HEK293 (cell line): ENCODE measurements around the gene OR2V2.
A peak's percentile ranks its signal among the peaks of the same experiment; 100 is the strongest.

ENCODE experiments used
- CTCF ChIA-PET: fragments of 350-600 bp; formaldehyde crosslinking; extraction: SDS; loops from one replicate; lab custom pipeline; 2021; ENCODE audit warnings: antibody characterized with exemption; lab: Yijun Ruan, JAX
- POLR2A ChIA-PET: fragments of 300-600 bp; formaldehyde crosslinking; extraction: SDS; loops from one replicate; lab custom pipeline; 2020; ENCODE audit warnings: antibody characterized with exemption, inconsistent platforms; lab: Yijun Ruan, JAX
- H3K27ac ChIP-seq: fragments of 200-500 bp; sonication (Bioruptor generic); 2 replicates; pipeline ENCODE4 v1.5.1; 2014; ENCODE audit warnings: low read depth, low read length, control low read depth, inconsistent platforms; ENCODE audit errors: extremely low read depth
- H3K36me3 ChIP-seq, 2 experiments: fragments of 200-500 bp in 1 of 2; sonication (Bioruptor generic) in 1 of 2; 1 replicate in 1 of 2; 2 replicates in 1 of 2; pipeline ENCODE4 v1.5.1; 2014 to 2017; ENCODE audit warnings: inconsistent platforms in 2 of 2, low read length in 2 of 2; ENCODE audit not compliant: control insufficient read depth in 2 of 2, insufficient read depth in 1 of 2
- H3K4me1 ChIP-seq: fragments of 200-500 bp; sonication (Bioruptor generic); 2 replicates; pipeline ENCODE4 v1.5.1; 2014; ENCODE audit warnings: mild to moderate bottlenecking, low read length, inconsistent platforms; ENCODE audit not compliant: control insufficient read depth, insufficient read depth
- H3K4me3 ChIP-seq: 2 replicates; pipeline ENCODE4 v1.5.1; 2011; ENCODE audit warnings: low read depth, mild to moderate bottlenecking, control low read depth, low read length, moderate library complexity
- H3K9me3 ChIP-seq: fragments of 200-500 bp; sonication (Bioruptor generic); 2 replicates; pipeline ENCODE4 v1.5.1; 2014; ENCODE audit warnings: low read depth, low read length, inconsistent platforms; ENCODE audit not compliant: control insufficient read depth, insufficient read depth
- EGR2 ChIP-seq: fragments of 450-650 bp; formaldehyde crosslinking; IDR thresholded peaks from 2 replicates; pipeline ENCODE4 v1.5.1; 2016; ENCODE audit warnings: low read depth, missing biosample characterization, missing genetic modification characterization
- KLF9 ChIP-seq: fragments of 450-650 bp; formaldehyde crosslinking; IDR thresholded peaks from 2 replicates; pipeline ENCODE4 v1.5.1; 2016; ENCODE audit warnings: missing biosample characterization, missing genetic modification characterization, low read depth
- MYNN ChIP-seq: fragments of 450-650 bp; formaldehyde crosslinking; IDR thresholded peaks from 2 replicates; pipeline ENCODE4 v1.5.1; 2016; ENCODE audit warnings: missing biosample characterization, missing genetic modification characterization, borderline replicate concordance
- PBX3 ChIP-seq: sonication (generic); formaldehyde crosslinking; IDR thresholded peaks from 2 replicates; pipeline ENCODE4 v1.8.1; 2022; ENCODE audit warnings: mild to moderate bottlenecking, moderate library complexity, missing genetic modification reagents
- PRDM1 ChIP-seq: fragments of 450-650 bp; formaldehyde crosslinking; IDR thresholded peaks from 2 replicates; pipeline ENCODE4; 2016; ENCODE audit warnings: missing biosample characterization, missing genetic modification characterization
- PRDM2 ChIP-seq: fragments of 450-650 bp; formaldehyde crosslinking; IDR thresholded peaks from 2 replicates; pipeline ENCODE4 v1.5.1; 2016; ENCODE audit warnings: missing biosample characterization, missing genetic modification characterization, borderline replicate concordance
- SCRT2 ChIP-seq: fragments of 450-650 bp; formaldehyde crosslinking; IDR thresholded peaks from 2 replicates; pipeline ENCODE4 v1.5.1; 2016; ENCODE audit warnings: missing biosample characterization, missing genetic modification characterization
- ZBTB17 ChIP-seq: fragments of 450-650 bp; formaldehyde crosslinking; IDR thresholded peaks from 2 replicates; pipeline ENCODE4 v1.5.1; 2016; ENCODE audit warnings: missing biosample characterization, missing genetic modification characterization
- ZBTB8A ChIP-seq: fragments of 450-650 bp; formaldehyde crosslinking; IDR thresholded peaks from 2 replicates; pipeline ENCODE4 v1.5.1; 2016; ENCODE audit warnings: missing biosample characterization, missing genetic modification characterization
- ZFHX2 ChIP-seq: fragments of 450-650 bp; formaldehyde crosslinking; conservative IDR thresholded peaks from 2 replicates; pipeline ENCODE4 v1.5.1; 2016; ENCODE audit warnings: missing biosample characterization, missing genetic modification characterization
- ZNF174 ChIP-seq: fragments of 450-650 bp; formaldehyde crosslinking; IDR thresholded peaks from 2 replicates; pipeline ENCODE4 v1.5.0; 2017; ENCODE audit warnings: missing biosample characterization, mild to moderate bottlenecking, missing genetic modification characterization
- ZNF223 ChIP-seq: fragments of 450-650 bp; formaldehyde crosslinking; IDR thresholded peaks from 2 replicates; pipeline ENCODE4 v1.5.1; 2016; ENCODE audit warnings: missing biosample characterization, missing genetic modification characterization
- ZNF394 ChIP-seq: fragments of 450-650 bp; formaldehyde crosslinking; IDR thresholded peaks from 2 replicates; pipeline ENCODE4 v1.5.1; 2016; ENCODE audit warnings: missing biosample characterization, missing genetic modification characterization, mild to moderate bottlenecking, moderate library complexity, borderline replicate concordance
- ZNF704 ChIP-seq: fragments of 450-650 bp; formaldehyde crosslinking; IDR thresholded peaks from 2 replicates; pipeline ENCODE4 v1.5.1; 2016; ENCODE audit warnings: missing biosample characterization, missing genetic modification characterization
- ZSCAN5A ChIP-seq: fragments of 450-650 bp; formaldehyde crosslinking; IDR thresholded peaks from 2 replicates; pipeline ENCODE4 v1.5.1; 2016; ENCODE audit warnings: missing biosample characterization, missing genetic modification characterization
- TF ChIP-seq, protein P1 (sequence below): fragments of 450-650 bp; formaldehyde crosslinking; IDR thresholded peaks from 2 replicates; pipeline ENCODE4 v1.5.1; 2016; ENCODE audit warnings: missing biosample characterization, missing genetic modification characterization

OR2V2 gene

GRCh38 chr5:181105391-181106025 lies 41.9 kb upstream of the OR2V2 start (continued):
- no peak for TF ChIP-seq ZSCAN5A
- TF ChIP-seq ZNF394 = no peak
- TF ChIP-seq, protein P1, sequence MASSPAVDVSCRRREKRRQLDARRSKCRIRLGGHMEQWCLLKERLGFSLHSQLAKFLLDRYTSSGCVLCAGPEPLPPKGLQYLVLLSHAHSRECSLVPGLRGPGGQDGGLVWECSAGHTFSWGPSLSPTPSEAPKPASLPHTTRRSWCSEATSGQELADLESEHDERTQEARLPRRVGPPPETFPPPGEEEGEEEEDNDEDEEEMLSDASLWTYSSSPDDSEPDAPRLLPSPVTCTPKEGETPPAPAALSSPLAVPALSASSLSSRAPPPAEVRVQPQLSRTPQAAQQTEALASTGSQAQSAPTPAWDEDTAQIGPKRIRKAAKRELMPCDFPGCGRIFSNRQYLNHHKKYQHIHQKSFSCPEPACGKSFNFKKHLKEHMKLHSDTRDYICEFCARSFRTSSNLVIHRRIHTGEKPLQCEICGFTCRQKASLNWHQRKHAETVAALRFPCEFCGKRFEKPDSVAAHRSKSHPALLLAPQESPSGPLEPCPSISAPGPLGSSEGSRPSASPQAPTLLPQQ (tag by site-specific recombination) = no peak
- TF ChIP-seq ZNF223 (tag by site-specific recombination) = no peak

DNA sequence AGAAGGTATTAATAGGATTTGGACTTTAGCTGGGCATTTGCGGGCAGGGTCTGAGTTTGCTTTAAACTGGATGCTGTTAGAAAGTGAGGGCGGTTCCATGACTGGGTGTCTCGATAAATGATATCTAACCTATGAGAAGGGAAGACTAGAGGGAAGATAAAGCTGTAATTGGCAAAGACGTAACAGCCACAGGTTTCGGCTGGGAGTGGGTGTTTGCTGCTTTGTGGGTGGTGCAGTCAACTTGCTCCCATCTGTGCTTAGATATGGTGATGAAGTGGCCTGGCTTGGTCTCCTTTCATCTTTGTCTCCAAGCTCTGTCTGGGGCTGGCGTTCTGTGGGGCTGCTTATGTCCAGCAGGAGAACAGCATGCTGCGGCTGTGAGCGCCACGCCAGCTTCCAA lies 39.7 kb upstream of the OR2V2 start:
- TF ChIP-seq EGR2 (tag by site-specific recombination) = peak; percentile 73
- no peak for TF ChIP-seq SCRT2 (tag by site-specific recombination)
- peak; percentile 38 for TF ChIP-seq ZFHX2 (tag by site-specific recombination)
- TF ChIP-seq ZNF704 (tag by site-specific recombination) = no peak
- POLR2A ChIA-PET = no interaction called here
- no peak overlapping the region for H3K27ac ChIP-seq

DNA sequence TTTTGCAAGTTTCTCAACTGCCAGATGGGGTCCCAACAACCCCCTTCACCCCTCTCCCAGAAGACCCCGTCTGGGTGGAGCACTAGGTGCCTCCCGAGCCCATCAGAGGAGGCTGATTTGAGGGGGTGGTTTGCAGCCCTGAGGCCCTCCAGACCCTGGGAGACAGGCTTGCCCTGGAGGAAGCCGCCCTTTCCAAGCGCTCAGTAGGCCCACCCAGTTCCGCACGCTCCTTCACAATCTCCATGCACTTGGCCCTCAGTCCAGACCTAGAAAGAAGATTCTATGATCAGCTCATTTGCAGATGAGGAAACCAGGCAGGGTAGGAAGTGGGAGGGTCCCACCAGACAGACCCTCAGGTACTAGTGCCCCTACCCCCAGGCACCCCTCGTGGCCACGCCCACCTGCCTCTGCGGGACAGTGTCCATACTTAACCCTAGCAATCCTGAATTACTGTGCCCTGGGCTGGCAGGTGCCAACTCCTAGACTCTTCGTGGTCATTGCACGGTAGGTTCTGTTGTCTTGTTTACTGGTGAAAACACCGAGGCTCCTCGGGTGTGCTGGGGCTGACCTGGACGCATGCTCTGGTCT lies 38.7 kb upstream of the OR2V2 start:
- TF ChIP-seq KLF9 = 0 out of 2 replicates have a peak, but pooled peaks have one; percentile 15
- no peak for TF ChIP-seq ZNF704 (tag by site-specific recombination)
- ChIA-PET CTCF (no interaction called here), POLR2A (no interaction called here)
- Histone ChIP-seq H3K9me3 (no peaks in the 10 kb centered on the region), H3K27ac (no peak overlapping the region), H3K4me1 (no peaks in the 10 kb centered on the region), H3K4me3 (no peak overlapping the region), H3K36me3 (no peaks in the 10 kb centered on the region)

More for the DNA sequence above, 39.7 kb upstream of the OR2V2 start:
- no peak overlapping the region for H3K4me3 ChIP-seq
- CTCF ChIA-PET = no interaction called here
- H3K36me3 ChIP-seq = no peaks in the 10 kb centered on the region
- H3K9me3 ChIP-seq = no peaks in the 10 kb centered on the region
- H3K4me1 ChIP-seq = no peaks in the 10 kb centered on the region

DNA sequence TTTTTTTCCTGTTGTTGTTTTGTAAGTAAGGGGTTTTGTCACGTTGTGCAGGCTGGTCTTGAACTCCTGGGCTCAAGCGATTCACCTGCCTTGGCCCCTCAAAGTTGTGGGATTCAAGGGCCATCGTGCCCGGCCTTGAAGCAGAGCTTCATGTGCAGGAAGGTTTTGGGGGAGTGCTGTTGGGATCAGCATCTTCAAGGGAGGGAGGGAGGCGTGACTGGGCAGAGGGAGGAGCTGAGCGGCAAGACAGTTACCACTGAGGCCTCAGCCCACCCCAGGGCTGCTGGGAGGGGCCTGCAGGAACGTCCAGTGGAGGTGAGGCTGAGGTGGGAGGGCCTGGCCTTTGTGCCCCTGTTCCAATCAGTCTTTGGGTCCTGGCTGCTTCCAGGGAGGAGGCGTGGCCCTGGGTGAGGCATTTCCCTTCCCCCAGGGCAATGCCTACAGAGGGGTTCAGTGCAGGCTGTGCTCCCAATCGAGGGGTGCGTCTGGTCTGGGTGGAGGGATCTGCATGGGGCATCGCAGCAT lies 37.8 kb upstream of the OR2V2 start:
- H3K4me1 ChIP-seq = no peaks in the 10 kb centered on the region
- no peaks in the 10 kb centered on the region for H3K36me3 ChIP-seq
- no peak overlapping the region for H3K27ac ChIP-seq
- ChIA-PET CTCF (no interaction called here), POLR2A (no interaction called here)
- no peak overlapping the region for H3K4me3 ChIP-seq
- no peaks in the 10 kb centered on the region for H3K9me3 ChIP-seq
- TF ChIP-seq PRDM2 (tag by site-specific recombination) = no peak
- TF ChIP-seq ZBTB8A = no peak
- no peak for TF ChIP-seq PRDM1 (tag by site-specific recombination)
- TF ChIP-seq ZNF174 (tag by site-specific recombination) = no peak
- TF ChIP-seq PBX3 (CRISPR knock-in tag) = no peak
- no peak for TF ChIP-seq ZBTB17 (tag by site-specific recombination)
- no peak for TF ChIP-seq MYNN
